Measurements from ENCODE around the gene PPM1B.

- TF ChIP-seq EZH2 (IDR thresholded peaks at IDR 0.05; ENCODE audit: borderline replicate concordance, insufficient read depth, low read depth, low read length, poor library complexity, severe bottlenecking) (no peak), CTCF (IDR thresholded peaks at IDR 0.05) (no peak)
These were observed 33.8 kb upstream of the PPM1B start for GRCh38 chr2:44134848-44135247.
